ENCODE measurements around the gene MRPS14. TPM values are rescaled to one million over a fixed set of nuclear protein-coding genes. Genes with fewer than 3 reads are reported as not detected.

MRPS14 gene
- total RNA-seq, 1 experiment from 2014 or later = 29.4 TPM

- no peaks in the 10 kb centered on the region for H3K4me1 ChIP-seq (ENCODE audit: control insufficient read depth in 1 of 2, insufficient read depth in 2 of 2, low read length in 2 of 2)
- no peaks in the 10 kb centered on the region for H3K9me2 ChIP-seq (ENCODE audit: insufficient read depth)
- peaks cover 38 to 58% of the 10 kb centered on the region in 2 experiments for H3K36me3 ChIP-seq (ENCODE audit: control insufficient read depth in 1 of 2, insufficient read depth in 2 of 2, low read length in 2 of 2)
- no peak overlapping the region for H3K27ac ChIP-seq (ENCODE audit: low read depth, low read length)
- no peak overlapping the region for H3K9ac ChIP-seq (ENCODE audit: low read length)
- no peak for DNase-seq (ENCODE audit: low read depth, low spot score)
- ChIA-PET CTCF (no interaction called here), RAD21 (ENCODE audit: low non-redundant PET in 1 of 2, low total read pairs in 2 of 2, uncharacterized antibody in 2 of 2, unreplicated experiment in 2 of 2) (no interaction called here), POLR2A (interaction anchor here (0.6 to 1.5 kb wide), 4 partner anchors 8 to 1107 kb away, joined by 4 to 9 read pairs (median 6); partner anchors contain the start of genes CACYBP and MRPS14)
- intact Hi-C loops (cut with micrococcal nuclease) = no loop called here
- H2AFZ ChIP-seq (ENCODE audit: low read depth, low read length, poor library complexity, severe bottlenecking) = no peak overlapping the region
- no peaks in the 10 kb centered on the region for H3K27me3 ChIP-seq (ENCODE audit: insufficient read depth, low read length)
- no peak for ATAC-seq
- H3K79me2 ChIP-seq (ENCODE audit: insufficient read depth, low read length) = peaks cover 35% of the 10 kb centered on the region
- peaks cover 4% of the 10 kb centered on the region; the same call in 1 of the 2 replicates for H4K20me1 ChIP-seq (ENCODE audit: insufficient read depth)
- TF ChIP-seq EZH2phosphoT487 (IDR thresholded peaks at IDR 0.05; ENCODE audit: borderline replicate concordance) = no peak
- TF ChIP-seq SIN3A (IDR thresholded peaks at IDR 0.05; ENCODE audit: low read depth) = no peak
- no peak for TF ChIP-seq EZH2 (IDR thresholded peaks at IDR 0.05)
- TF ChIP-seq CBX3 (IDR thresholded peaks at IDR 0.05; ENCODE audit: low read depth) = no peak
- TF ChIP-seq, protein P1, sequence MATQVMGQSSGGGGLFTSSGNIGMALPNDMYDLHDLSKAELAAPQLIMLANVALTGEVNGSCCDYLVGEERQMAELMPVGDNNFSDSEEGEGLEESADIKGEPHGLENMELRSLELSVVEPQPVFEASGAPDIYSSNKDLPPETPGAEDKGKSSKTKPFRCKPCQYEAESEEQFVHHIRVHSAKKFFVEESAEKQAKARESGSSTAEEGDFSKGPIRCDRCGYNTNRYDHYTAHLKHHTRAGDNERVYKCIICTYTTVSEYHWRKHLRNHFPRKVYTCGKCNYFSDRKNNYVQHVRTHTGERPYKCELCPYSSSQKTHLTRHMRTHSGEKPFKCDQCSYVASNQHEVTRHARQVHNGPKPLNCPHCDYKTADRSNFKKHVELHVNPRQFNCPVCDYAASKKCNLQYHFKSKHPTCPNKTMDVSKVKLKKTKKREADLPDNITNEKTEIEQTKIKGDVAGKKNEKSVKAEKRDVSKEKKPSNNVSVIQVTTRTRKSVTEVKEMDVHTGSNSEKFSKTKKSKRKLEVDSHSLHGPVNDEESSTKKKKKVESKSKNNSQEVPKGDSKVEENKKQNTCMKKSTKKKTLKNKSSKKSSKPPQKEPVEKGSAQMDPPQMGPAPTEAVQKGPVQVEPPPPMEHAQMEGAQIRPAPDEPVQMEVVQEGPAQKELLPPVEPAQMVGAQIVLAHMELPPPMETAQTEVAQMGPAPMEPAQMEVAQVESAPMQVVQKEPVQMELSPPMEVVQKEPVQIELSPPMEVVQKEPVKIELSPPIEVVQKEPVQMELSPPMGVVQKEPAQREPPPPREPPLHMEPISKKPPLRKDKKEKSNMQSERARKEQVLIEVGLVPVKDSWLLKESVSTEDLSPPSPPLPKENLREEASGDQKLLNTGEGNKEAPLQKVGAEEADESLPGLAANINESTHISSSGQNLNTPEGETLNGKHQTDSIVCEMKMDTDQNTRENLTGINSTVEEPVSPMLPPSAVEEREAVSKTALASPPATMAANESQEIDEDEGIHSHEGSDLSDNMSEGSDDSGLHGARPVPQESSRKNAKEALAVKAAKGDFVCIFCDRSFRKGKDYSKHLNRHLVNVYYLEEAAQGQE (IDR thresholded peaks at IDR 0.05; ENCODE audit: low read depth) = no peak
- no peak for TF ChIP-seq TCF7L2 (IDR thresholded peaks at IDR 0.05; ENCODE audit: borderline replicate concordance, extremely low read depth, insufficient read depth, insufficient read length)
- no peak for TF ChIP-seq ZFX (IDR thresholded peaks at IDR 0.05)
- TF ChIP-seq EGR1 (IDR thresholded peaks at IDR 0.05; ENCODE audit: low read depth) = no peak
- TF ChIP-seq ELF1 (IDR thresholded peaks at IDR 0.05; ENCODE audit: borderline replicate concordance, low read depth) = no peak
- TF ChIP-seq, protein P2, sequence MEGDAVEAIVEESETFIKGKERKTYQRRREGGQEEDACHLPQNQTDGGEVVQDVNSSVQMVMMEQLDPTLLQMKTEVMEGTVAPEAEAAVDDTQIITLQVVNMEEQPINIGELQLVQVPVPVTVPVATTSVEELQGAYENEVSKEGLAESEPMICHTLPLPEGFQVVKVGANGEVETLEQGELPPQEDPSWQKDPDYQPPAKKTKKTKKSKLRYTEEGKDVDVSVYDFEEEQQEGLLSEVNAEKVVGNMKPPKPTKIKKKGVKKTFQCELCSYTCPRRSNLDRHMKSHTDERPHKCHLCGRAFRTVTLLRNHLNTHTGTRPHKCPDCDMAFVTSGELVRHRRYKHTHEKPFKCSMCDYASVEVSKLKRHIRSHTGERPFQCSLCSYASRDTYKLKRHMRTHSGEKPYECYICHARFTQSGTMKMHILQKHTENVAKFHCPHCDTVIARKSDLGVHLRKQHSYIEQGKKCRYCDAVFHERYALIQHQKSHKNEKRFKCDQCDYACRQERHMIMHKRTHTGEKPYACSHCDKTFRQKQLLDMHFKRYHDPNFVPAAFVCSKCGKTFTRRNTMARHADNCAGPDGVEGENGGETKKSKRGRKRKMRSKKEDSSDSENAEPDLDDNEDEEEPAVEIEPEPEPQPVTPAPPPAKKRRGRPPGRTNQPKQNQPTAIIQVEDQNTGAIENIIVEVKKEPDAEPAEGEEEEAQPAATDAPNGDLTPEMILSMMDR (IDR thresholded peaks at IDR 0.05 in 2 of 3, conservative IDR thresholded peaks at IDR 0.05 in 1 of 3; ENCODE audit: borderline replicate concordance in 1 of 3, insufficient read depth in 1 of 3, low read depth in 2 of 3, low read length in 2 of 3) = no peak
- TF ChIP-seq RAD21 (IDR thresholded peaks at IDR 0.05; ENCODE audit: low read depth) = no peak
- no peak for TF ChIP-seq JUND (IDR thresholded peaks at IDR 0.05)
- no peak for TF ChIP-seq FOSL1 (IDR thresholded peaks at IDR 0.05; ENCODE audit: low read depth)
- no peak for TF ChIP-seq CEBPB (IDR thresholded peaks at IDR 0.05; ENCODE audit: low read depth)
- no peak for TF ChIP-seq ZNF274 (IDR thresholded peaks at IDR 0.05; ENCODE audit: low read depth, low read length)
- no peak for TF ChIP-seq SRF (IDR thresholded peaks at IDR 0.05; ENCODE audit: low read depth)
- no peak for TF ChIP-seq ZBTB33 (IDR thresholded peaks at IDR 0.05; ENCODE audit: extremely low read depth, insufficient replicate concordance, low read length)
- H3K4me2 ChIP-seq (ENCODE audit: low read length) = no peak overlapping the region
- no TSS peak for BruUV-seq (replicated peaks)
- no peaks in the 10 kb centered on the region for H3K9me3 ChIP-seq (ENCODE audit: control insufficient read depth in 1 of 2, insufficient read depth in 1 of 2, low read depth in 1 of 2, low read length in 2 of 2)
- H3K4me3 ChIP-seq (replicated peaks in 1 of 2; ENCODE audit: low read depth in 1 of 2, low read length in 2 of 2) = no peak overlapping the region
Observed at GRCh38 chr1:175015243-175015642, 8.0 kb downstream of the MRPS14 start.

All from HCT116 (cell line).